HUES6 (cell line): ENCODE measurements around the gene PLA2G7.

ENCODE experiments used
- H3K27ac ChIP-seq: 2 replicates; pipeline ENCODE4 v1.7.0; 2013; ENCODE audit warnings: low read depth, mild to moderate bottlenecking, low read length, inconsistent platforms
- H3K27me3 ChIP-seq: 2 replicates; pipeline ENCODE4 v1.6.1; 2013; ENCODE audit warnings: low read length; ENCODE audit not compliant: control insufficient read depth, insufficient read depth
- H3K36me3 ChIP-seq: 2 replicates; pipeline ENCODE4 v1.6.1; 2013; ENCODE audit warnings: low read length; ENCODE audit not compliant: control insufficient read depth, insufficient read depth
- H3K4me1 ChIP-seq: 2 replicates; pipeline ENCODE4 v1.6.1; 2013; ENCODE audit warnings: low read length; ENCODE audit not compliant: control insufficient read depth, insufficient read depth
- H3K4me3 ChIP-seq: 2 replicates; pipeline ENCODE4 v1.5.1; 2013; ENCODE audit warnings: low read depth, low read length
- H3K9ac ChIP-seq: one replicate; pipeline ENCODE4 v1.6.1; 2013; ENCODE audit warnings: mild to moderate bottlenecking, low read length
- H3K9me3 ChIP-seq: 2 replicates; pipeline ENCODE4 v1.6.1; 2013; ENCODE audit warnings: low read depth, low read length; ENCODE audit not compliant: control insufficient read depth, insufficient read depth

PLA2G7 gene

GRCh38 chr6:46719099-46719498, 16.1 kb downstream of the PLA2G7 start:
- no peaks in the 10 kb centered on the region for H3K4me1 ChIP-seq
- H3K27me3 ChIP-seq, result no peaks in the 10 kb centered on the region
- no peak overlapping the region for H3K27ac ChIP-seq
- H3K9ac ChIP-seq, result no peak overlapping the region
- H3K36me3 ChIP-seq, result no peaks in the 10 kb centered on the region
- H3K4me3 ChIP-seq, result no peak overlapping the region
- no peaks in the 10 kb centered on the region for H3K9me3 ChIP-seq

- Histone ChIP-seq H3K36me3 (no peaks in the 10 kb centered on the region), H3K4me1 (no peaks in the 10 kb centered on the region), H3K27ac (no peak overlapping the region), H3K9ac (no peak overlapping the region), H3K4me3 (no peak overlapping the region), H3K9me3 (no peaks in the 10 kb centered on the region), H3K27me3 (no peaks in the 10 kb centered on the region)
Measured at GRCh38 chr6:46715141-46715540, 20.0 kb downstream of the PLA2G7 start.

GRCh38 chr6:46711491-46711890, 23.7 kb downstream of the PLA2G7 start:
- H3K4me1 ChIP-seq, result no peaks in the 10 kb centered on the region

GRCh38 chr6:46706464-46706863, 28.7 kb downstream of the PLA2G7 start:
- no peaks in the 10 kb centered on the region for H3K9me3 ChIP-seq
- no peaks in the 10 kb centered on the region for H3K36me3 ChIP-seq
- no peak overlapping the region for H3K9ac ChIP-seq
- no peaks in the 10 kb centered on the region for H3K27me3 ChIP-seq
- no peak overlapping the region for H3K4me3 ChIP-seq
- H3K4me1 ChIP-seq, result no peaks in the 10 kb centered on the region
- H3K27ac ChIP-seq, result no peak overlapping the region

More at GRCh38 chr6:46711491-46711890, 23.7 kb downstream of the PLA2G7 start:
- Histone ChIP-seq H3K9me3 (no peaks in the 10 kb centered on the region), H3K27ac (no peak overlapping the region), H3K9ac (no peak overlapping the region), H3K27me3 (no peaks in the 10 kb centered on the region), H3K36me3 (no peaks in the 10 kb centered on the region), H3K4me3 (no peak overlapping the region)

- Histone ChIP-seq H3K4me1 (no peaks in the 10 kb centered on the region), H3K27me3 (no peaks in the 10 kb centered on the region), H3K4me3 (no peak overlapping the region), H3K27ac (no peak overlapping the region), H3K9me3 (no peaks in the 10 kb centered on the region), H3K9ac (no peak overlapping the region), H3K36me3 (no peaks in the 10 kb centered on the region)
Measured at GRCh38 chr6:46704562-46704961, 30.6 kb downstream of the PLA2G7 start.

GRCh38 chr6:46699970-46700369, 35.2 kb downstream of the PLA2G7 start:
- Histone ChIP-seq H3K4me3 (no peak overlapping the region), H3K9me3 (no peaks in the 10 kb centered on the region), H3K27me3 (no peaks in the 10 kb centered on the region), H3K36me3 (no peaks in the 10 kb centered on the region), H3K27ac (no peak overlapping the region), H3K9ac (no peak overlapping the region), H3K4me1 (no peaks in the 10 kb centered on the region)

GRCh38 chr6:46690911-46691451, 44.2 kb downstream of the PLA2G7 start:
- Histone ChIP-seq H3K36me3 (no peaks in the 10 kb centered on the region), H3K9me3 (no peaks in the 10 kb centered on the region), H3K4me1 (no peaks in the 10 kb centered on the region), H3K9ac (no peak overlapping the region), H3K27me3 (no peaks in the 10 kb centered on the region), H3K27ac (no peak overlapping the region), H3K4me3 (no peak overlapping the region)

- no peaks in the 10 kb centered on the region for H3K27me3 ChIP-seq
- no peak overlapping the region for H3K9ac ChIP-seq
- no peaks in the 10 kb centered on the region for H3K4me1 ChIP-seq
- no peaks in the 10 kb centered on the region for H3K9me3 ChIP-seq
- no peaks in the 10 kb centered on the region for H3K36me3 ChIP-seq
- H3K4me3 ChIP-seq, result no peak overlapping the region
- H3K27ac ChIP-seq, result no peak overlapping the region
Measured at GRCh38 chr6:46690141-46690755, 44.9 kb downstream of the PLA2G7 start.

GRCh38 chr6:46689657-46690056, 45.5 kb downstream of the PLA2G7 start:
- Histone ChIP-seq H3K27me3 (no peaks in the 10 kb centered on the region), H3K4me3 (no peak overlapping the region), H3K9me3 (no peaks in the 10 kb centered on the region), H3K36me3 (no peaks in the 10 kb centered on the region), H3K9ac (no peak overlapping the region), H3K27ac (no peak overlapping the region), H3K4me1 (no peaks in the 10 kb centered on the region)

- no peak overlapping the region for H3K4me3 ChIP-seq
- no peak overlapping the region for H3K27ac ChIP-seq
- no peaks in the 10 kb centered on the region for H3K27me3 ChIP-seq
- no peaks in the 10 kb centered on the region for H3K4me1 ChIP-seq
- H3K36me3 ChIP-seq, result no peaks in the 10 kb centered on the region
- no peaks in the 10 kb centered on the region for H3K9me3 ChIP-seq
- H3K9ac ChIP-seq, result no peak overlapping the region
Measured at GRCh38 chr6:46688966-46689335, 46.2 kb downstream of the PLA2G7 start.

- no peaks in the 10 kb centered on the region for H3K36me3 ChIP-seq
- H3K27ac ChIP-seq, result no peak overlapping the region
- no peak overlapping the region for H3K4me3 ChIP-seq
- H3K9me3 ChIP-seq, result no peaks in the 10 kb centered on the region
- no peaks in the 10 kb centered on the region for H3K4me1 ChIP-seq
- no peak overlapping the region for H3K9ac ChIP-seq
- H3K27me3 ChIP-seq, result no peaks in the 10 kb centered on the region
Measured at GRCh38 chr6:46688117-46688965, 46.8 kb downstream of the PLA2G7 start.
